GM21390 (cell line): ENCODE measurements around the gene HUS1.
"Not testable (repeated sequence)": the region's sequence is repeated elsewhere in the genome, so short reads cannot be mapped to it uniquely, and the experiment has no call there.

Experiments used
- ATAC-seq: cut with Tn5 transposase; IDR thresholded peaks from one replicate; pipeline ENCODE4 v1.9.1; 2021; ENCODE audit not compliant: unreplicated experiment

HUS1 gene

DNA sequence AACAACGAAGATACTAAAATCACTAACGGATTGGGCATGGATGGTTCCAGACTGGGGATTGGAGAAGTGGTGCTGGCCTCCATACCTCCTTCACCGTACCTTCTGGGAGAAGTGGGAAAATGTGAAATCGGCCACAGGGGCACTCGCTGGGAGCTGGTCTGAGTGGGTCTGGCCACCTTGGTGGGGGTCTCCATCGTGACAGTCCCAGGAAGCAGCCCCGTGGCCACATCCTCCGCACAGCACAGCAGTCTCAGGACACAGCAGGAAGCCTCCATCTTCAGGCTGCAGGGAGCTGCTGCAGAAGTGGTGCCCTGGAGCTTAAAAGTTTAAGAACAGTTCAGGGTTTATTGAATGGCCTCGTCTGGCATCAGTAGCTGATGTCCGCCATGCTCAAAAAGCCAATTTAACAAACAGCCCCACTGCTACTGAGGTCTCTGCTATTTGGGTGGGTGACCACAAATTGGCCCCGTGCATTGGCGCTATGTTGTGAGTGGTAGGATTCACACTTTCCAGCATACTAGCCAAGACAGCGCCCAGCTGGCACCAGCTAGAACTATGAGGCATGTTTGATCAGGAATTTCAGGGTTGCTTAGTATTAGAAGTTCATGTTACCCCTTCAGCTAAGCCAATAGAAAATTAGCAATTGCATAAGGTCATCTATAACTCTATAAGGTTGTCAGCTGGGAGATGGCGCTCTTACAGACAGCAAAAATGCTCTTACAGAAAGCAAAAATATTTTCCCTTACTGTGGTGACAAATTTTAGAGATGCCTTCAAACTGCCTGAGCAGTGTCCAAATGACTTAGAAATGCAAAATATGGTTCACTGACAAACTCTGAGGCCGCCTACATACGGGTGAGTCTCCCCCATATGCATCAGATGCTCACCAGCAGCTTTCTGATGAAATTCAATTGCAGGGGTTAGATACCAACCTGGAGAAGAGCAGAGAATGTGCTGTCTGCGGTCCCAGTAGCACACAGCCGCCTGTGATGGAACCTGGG, 48.1 kb downstream of the HUS1 start:
- no peak for ATAC-seq

GRCh38 chr7:47924266-47924665, 55.1 kb downstream of the HUS1 start:
- ATAC-seq: no peak

DNA sequence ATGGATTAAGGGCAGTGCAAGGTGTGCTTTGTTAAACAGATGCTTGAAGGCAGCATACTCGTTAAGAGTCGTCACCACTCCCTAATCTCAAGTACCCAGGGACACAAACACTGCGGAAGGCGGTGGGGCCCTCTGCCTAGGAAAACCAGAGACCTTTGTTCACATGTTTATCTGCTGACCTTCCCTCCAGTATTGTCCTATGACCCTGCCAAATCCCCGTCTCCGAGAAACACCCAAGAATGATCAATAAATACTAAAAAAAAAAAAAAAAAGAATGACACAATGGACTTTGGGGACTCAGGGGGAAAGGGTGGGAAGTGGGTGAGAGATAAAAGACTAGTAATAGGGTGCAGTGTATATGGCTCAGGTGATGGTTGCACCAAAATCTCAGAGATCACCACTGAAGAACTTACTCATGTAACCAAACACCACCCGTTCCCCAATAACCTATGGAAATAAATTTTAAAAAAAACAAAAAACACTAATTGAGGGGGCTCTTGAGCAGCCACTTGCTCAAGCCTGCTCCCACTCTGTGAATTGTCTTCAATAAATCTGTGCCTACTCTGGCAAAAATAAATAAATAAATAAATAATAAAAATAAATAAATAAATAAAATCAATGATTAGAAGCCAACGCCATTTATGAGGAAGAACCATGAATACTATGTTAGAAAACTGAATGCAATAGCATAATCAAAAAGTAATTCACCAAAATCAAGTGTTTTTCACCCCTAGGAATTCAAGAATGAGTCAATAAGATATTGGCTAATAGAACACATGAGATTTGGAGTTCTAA, 56.1 kb downstream of the HUS1 start:
- not testable (repeated sequence) for ATAC-seq

- ATAC-seq: not testable (repeated sequence)
These were observed 62.9 kb downstream of the HUS1 start for GRCh38 chr7:47916514-47916913.

- ATAC-seq: no peak
These were observed 63.8 kb downstream of the HUS1 start for GRCh38 chr7:47915616-47915976.

DNA sequence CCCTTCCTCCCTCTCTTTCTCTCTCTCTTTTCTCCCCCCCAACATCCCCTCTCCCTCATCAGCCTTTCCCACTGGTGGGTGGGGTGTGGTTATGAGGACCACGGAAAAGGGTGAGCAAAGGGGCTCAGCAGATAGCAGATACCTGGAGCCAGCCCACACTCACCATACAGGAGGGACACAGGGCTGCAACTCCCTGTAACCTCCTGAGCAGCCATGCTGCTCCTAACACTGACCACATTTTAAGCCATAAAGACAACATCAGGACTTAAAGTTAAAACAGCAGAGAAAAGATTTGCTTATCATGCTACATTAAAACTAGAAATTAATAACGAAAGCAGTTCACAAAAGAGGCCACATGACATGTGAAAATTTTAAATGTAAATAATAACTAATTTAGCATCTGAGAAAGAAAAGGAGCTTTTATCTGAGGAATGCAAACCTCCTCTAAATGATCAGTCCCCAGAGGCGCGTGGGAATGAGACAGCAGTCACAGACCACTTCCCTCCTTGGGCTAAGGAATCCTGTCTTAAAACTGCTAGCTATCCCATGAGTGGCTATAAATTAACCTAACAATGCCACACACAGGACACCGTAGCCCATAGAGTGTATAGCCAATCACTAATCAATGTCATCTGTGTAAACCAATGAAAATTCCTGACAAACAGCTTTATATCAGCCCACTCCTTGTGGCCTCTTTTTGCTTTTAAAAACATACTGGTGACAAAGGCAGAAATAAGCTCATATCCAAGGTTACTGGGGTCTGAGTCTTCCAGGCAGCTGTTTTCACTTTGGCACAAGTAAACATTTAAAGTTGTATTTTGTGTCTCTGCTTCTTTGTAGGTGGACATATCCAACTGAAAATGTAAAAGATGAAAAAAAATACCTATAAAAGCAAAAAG, 64.4 kb downstream of the HUS1 start:
- no peak for ATAC-seq
